ENCODE data around the gene MCC. TPM values are rescaled to one million over a fixed set of nuclear protein-coding genes. Genes with fewer than 3 reads are reported as not detected.

MCC gene
- total RNA-seq, 1 experiment from 2014 or later: 0.41 TPM

GRCh38 chr5:113058706-113059226, 429.5 kb downstream of the MCC start:
- Histone ChIP-seq H3K36me3 (ENCODE audit: control insufficient read depth, insufficient read depth, low read length) (no peaks in the 10 kb centered on the region), H3K4me1 (ENCODE audit: control insufficient read depth, insufficient read depth, low read length) (no peaks in the 10 kb centered on the region), H3K27ac (ENCODE audit: low read length) (no peak overlapping the region), H3K4me3 (ENCODE audit: low read depth in 2 of 2, low read length in 2 of 2) (no peak overlapping the region), H3K9me3 (ENCODE audit: control insufficient read depth, insufficient read depth, low read depth, low read length) (no peaks in the 10 kb centered on the region), H3K27me3 (ENCODE audit: control insufficient read depth, insufficient read depth, low read length) (no peaks in the 10 kb centered on the region)
- no peak for TF ChIP-seq SIN3A (IDR thresholded peaks at IDR 0.05; ENCODE audit: borderline replicate concordance, insufficient read depth, low read depth, low read length)
- TF ChIP-seq TCF7L2 (IDR thresholded peaks at IDR 0.05; ENCODE audit: low read depth, low read length): no peak
- no peak for TF ChIP-seq POLR2AphosphoS5 (IDR thresholded peaks at IDR 0.05; ENCODE audit: low read depth, low read length)
- TF ChIP-seq CTCF (IDR thresholded peaks at IDR 0.05): no peak
- TF ChIP-seq, protein P1, sequence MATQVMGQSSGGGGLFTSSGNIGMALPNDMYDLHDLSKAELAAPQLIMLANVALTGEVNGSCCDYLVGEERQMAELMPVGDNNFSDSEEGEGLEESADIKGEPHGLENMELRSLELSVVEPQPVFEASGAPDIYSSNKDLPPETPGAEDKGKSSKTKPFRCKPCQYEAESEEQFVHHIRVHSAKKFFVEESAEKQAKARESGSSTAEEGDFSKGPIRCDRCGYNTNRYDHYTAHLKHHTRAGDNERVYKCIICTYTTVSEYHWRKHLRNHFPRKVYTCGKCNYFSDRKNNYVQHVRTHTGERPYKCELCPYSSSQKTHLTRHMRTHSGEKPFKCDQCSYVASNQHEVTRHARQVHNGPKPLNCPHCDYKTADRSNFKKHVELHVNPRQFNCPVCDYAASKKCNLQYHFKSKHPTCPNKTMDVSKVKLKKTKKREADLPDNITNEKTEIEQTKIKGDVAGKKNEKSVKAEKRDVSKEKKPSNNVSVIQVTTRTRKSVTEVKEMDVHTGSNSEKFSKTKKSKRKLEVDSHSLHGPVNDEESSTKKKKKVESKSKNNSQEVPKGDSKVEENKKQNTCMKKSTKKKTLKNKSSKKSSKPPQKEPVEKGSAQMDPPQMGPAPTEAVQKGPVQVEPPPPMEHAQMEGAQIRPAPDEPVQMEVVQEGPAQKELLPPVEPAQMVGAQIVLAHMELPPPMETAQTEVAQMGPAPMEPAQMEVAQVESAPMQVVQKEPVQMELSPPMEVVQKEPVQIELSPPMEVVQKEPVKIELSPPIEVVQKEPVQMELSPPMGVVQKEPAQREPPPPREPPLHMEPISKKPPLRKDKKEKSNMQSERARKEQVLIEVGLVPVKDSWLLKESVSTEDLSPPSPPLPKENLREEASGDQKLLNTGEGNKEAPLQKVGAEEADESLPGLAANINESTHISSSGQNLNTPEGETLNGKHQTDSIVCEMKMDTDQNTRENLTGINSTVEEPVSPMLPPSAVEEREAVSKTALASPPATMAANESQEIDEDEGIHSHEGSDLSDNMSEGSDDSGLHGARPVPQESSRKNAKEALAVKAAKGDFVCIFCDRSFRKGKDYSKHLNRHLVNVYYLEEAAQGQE (IDR thresholded peaks at IDR 0.05; ENCODE audit: insufficient read depth in 1 of 2, low read depth in 2 of 2, low read length in 1 of 2): no peak
- in situ Hi-C loops (cut with HindIII; ENCODE audit: low pct_unique_long_range_greater_than_20kb, low sequenced_read_pairs) (no loop called here), intact Hi-C loops (cut with micrococcal nuclease; ENCODE audit: unreplicated experiment) (loop anchor here (10.0 kb wide), 1 partner anchor 146 kb away; no protein-coding TSS in a partner anchor)
- CTCF ChIA-PET: no interaction called here
- POLR2A ChIA-PET: interaction anchor here (0.6 to 0.7 kb wide), 2 partner anchors 24 to 1030 kb away, joined by 5 to 6 read pairs; no protein-coding TSS in a partner anchor
- DNase-seq (ENCODE audit: low read depth, low spot score) (no peak), ATAC-seq (no peak)
- no TSS peak for BruUV-seq (replicated peaks)

- TF ChIP-seq CTCF (IDR thresholded peaks at IDR 0.05) (no peak), SIN3A (IDR thresholded peaks at IDR 0.05; ENCODE audit: borderline replicate concordance, insufficient read depth, low read depth, low read length) (no peak), TCF7L2 (IDR thresholded peaks at IDR 0.05; ENCODE audit: low read depth, low read length) (no peak), POLR2AphosphoS5 (IDR thresholded peaks at IDR 0.05; ENCODE audit: low read depth, low read length) (no peak)
- TF ChIP-seq, protein P1 (IDR thresholded peaks at IDR 0.05; ENCODE audit: insufficient read depth in 1 of 2, low read depth in 2 of 2, low read length in 1 of 2): no peak
- no peaks in the 10 kb centered on the region for H3K27me3 ChIP-seq (ENCODE audit: control insufficient read depth, insufficient read depth, low read length)
- no peak overlapping the region for H3K4me3 ChIP-seq (ENCODE audit: low read depth in 2 of 2, low read length in 2 of 2)
- BruUV-seq (replicated peaks): no TSS peak
- no peaks in the 10 kb centered on the region for H3K36me3 ChIP-seq (ENCODE audit: control insufficient read depth, insufficient read depth, low read length)
- no peaks in the 10 kb centered on the region for H3K4me1 ChIP-seq (ENCODE audit: control insufficient read depth, insufficient read depth, low read length)
- intact Hi-C loops (cut with micrococcal nuclease; ENCODE audit: unreplicated experiment) (loop anchor here (10.0 kb wide), 1 partner anchor 147 kb away; no protein-coding TSS in a partner anchor), in situ Hi-C loops (cut with HindIII; ENCODE audit: low pct_unique_long_range_greater_than_20kb, low sequenced_read_pairs) (no loop called here)
- no peaks in the 10 kb centered on the region for H3K9me3 ChIP-seq (ENCODE audit: control insufficient read depth, insufficient read depth, low read depth, low read length)
- H3K27ac ChIP-seq (ENCODE audit: low read length): no peak overlapping the region
- POLR2A ChIA-PET: interaction anchor here (0.6 kb wide), 1 partner anchor 32 kb away, joined by 4 read pairs; no protein-coding TSS in a partner anchor
- ATAC-seq (no peak), DNase-seq (ENCODE audit: low read depth, low spot score) (no peak)
- CTCF ChIA-PET: no interaction called here
Observed at GRCh38 chr5:113058269-113058668, 430.0 kb downstream of the MCC start.

Measured in Panc1 (cell line).